DMS 273 (cell line): ENCODE results near the gene TACR1.
"Not testable (repeated sequence)": the region's sequence is repeated elsewhere in the genome, so short reads cannot be mapped to it uniquely, and the experiment has no call there.

Experiments used
- DNase-seq: peaks from one replicate; lab custom pipeline; 2025; ENCODE audit not compliant: unreplicated experiment; lab: John Stamatoyannopoulos, UW

The TACR1 gene

DNA sequence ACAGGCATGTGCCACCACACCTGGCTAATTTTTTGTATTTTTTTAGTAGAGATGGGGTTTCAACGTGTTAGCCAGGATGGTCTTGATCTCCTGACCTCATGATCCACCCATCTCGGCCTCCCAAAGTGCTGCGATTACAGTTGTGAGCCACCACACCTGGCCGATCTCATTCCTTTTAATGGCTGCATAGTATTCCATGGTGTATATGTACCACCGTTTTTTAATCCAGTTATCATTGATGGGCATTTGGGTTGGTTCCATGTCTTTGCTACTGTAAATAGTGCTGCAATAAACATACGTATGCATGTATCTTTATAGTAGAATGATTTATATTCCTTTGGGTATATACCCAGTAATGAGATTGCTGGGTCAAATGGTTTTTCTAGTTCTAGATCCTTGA is 51.4 kb downstream of the TACR1 start:
- DNase-seq, result not testable (repeated sequence)

DNA sequence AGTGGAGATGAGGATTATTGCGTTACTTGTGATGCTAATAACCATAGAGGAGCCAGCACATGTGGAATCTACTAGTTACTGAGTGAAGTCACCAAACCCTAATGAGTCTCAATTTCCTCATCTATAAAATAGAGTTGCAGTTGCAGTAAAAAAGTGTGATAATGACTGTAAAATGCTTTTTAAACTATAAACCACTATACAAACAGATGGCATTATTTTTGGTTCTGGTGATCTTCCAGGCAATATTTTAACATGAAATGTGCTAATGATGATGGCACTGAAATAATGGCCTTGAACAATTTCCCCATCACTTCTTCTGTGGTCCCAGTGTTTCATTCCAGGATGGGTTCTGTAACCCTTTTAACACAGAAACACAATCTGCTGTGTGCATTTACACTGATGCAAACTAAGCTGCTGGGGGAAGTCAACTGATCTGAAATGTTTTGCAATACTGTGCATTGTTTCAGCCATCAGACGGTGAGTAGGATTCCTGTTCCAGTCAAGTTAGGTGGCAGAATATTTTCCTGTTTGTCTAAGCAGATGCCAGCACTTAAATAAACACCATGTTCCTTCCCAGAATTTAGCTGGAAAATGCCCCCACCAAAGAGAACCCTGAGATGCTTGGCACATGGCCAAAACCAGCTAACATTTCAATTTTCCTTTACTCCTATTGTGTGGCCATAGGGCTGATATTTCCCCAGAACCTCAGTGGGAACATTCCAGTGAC is 52.6 kb downstream of the TACR1 start:
- no peak for DNase-seq

DNA sequence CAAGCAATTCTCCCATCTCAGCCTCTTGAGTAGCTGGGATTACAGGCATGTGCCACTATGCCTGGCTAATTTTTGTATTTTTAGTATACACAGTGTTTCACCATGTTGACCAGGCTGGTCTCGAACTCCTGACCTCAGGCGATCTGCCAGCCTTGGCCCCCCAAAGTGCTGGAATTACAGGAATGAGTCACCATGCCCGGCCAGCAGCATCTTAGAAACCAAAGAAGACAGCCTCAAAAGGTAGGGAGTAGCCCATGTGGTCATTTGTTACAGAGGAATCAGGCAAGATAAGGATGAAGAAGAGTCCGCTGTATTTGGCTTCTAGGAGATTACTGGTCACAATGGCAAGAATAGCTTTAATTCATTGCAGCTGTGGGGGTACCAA is 53.1 kb downstream of the TACR1 start:
- DNase-seq, result not testable (repeated sequence)

DNA sequence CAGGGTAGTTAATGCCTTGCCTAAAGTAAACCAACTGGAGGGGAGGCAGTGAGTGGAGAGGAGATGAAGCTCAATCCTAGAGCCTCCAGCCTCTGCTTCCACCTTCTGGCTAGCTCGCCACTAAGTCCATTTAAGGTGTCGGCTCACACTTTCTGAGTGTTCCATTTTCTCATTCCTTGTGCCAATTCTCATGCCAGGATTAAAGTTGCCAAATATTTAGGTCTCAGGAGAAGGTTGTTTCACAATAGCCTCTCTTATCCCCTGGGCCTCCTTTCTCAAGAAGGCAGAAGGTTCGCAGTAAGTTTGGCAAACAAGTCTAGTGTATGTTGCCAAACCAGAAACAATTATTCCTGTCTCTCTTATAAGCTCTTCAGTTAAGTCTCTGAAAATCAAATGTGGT is 57.2 kb downstream of the TACR1 start:
- no peak for DNase-seq

DNA sequence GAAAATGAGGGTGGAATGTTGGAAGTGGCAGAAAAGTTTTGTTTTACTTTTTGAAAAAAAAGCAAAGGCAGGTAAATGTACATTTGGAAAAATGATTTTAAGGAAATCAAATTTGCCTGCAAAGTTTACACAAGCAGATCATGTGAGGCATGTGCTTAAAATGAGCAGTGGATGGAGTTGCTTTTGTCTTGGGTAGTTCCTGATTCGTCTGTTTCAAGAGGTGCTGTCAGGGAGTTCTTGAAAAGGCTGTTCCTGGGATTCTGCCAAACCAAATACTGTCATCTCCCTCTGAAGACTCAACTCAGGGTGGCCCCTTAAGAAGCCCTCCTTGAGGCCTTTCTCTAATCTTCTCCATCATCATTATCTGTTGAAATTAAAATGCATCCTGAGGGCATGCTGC is 59.0 kb downstream of the TACR1 start:
- peak; percentile 12 for DNase-seq

DNA sequence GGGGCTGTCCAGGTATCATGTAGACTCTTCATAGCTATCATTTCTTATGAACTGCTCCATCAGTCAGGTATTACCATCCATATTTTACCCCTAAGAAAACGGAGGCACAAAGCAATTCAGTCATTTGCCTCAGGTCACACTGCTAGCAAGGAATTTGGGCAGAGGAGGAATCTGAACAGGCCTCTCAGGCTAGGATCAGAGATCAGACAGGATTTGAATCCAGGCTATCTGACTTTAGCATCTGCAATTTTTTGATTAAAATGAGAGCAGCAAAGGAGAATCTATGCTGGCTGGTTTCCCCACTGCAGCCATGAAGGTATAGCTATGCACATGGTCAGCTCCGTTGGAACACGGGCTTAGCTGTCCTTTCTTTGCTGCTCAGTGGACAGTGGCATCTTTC is 60.1 kb downstream of the TACR1 start:
- no peak for DNase-seq

DNA sequence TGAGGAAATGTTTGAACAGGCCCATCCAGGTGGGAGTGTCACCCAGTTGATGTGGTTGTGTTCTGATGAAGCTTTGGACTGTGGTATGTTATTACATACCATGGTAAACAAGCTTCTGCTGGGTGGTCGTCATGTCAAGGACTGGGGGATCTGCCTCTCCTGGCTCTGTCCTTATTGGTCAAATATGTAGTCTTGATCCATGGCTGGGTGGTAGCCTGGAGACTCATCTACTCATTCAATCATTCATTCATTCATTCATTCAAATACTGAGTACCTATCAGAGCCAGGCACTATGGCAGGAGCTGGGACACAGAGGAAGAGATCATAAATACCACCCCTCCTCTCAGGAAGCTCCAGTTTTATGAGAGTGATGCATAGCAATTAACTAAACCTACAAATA is 60.8 kb downstream of the TACR1 start:
- no peak for DNase-seq

DNA sequence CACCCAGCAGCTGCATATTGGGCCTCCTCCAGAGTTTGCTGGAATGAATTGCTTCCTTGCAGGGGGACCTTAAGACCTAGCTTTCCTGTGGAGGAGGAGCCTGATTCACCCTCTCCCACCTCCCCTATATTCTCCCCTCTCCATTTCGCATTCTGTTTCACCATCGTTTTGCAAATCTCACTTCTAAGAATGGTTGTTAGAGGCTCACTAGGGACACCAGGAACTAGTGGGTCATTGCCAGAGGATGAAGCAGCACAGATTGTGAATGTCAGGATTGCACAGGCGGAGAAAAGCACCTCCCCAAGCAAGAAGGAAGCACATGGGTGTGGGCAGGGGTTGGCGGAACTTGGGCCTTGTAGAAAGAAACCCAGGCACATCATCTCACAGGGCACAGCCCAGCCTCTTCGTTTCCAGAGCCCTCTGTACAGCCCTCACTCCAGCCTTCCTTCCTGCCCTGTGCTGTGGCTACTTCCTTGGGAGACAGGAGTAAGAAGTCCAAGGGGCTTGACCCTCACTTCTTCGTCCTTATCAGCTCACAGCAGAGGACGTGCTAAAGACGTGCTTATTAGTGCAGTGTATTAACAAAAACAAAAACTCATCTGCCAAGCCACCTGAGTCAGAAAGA is 63.4 kb downstream of the TACR1 start:
- DNase-seq, result no peak

DNA sequence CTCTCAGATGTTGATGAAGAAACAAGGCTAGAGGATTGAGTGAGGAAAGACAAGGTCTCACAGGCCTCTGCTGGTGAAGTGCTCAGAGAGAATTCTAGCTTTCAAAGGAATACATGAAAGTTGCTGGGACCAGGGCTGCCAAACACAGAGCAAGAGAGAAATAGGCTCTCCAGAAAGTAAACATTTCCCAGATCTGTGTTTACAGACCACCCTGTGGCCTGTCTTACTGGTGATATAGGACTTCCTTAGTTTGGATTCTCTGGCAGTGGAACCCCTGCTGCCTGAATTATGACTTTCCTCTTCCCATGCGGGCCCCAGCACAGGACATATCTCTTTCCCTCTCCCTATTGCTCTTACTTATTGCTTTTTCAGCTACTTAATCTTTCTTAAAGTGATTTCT is 64.5 kb downstream of the TACR1 start:
- DNase-seq, result no peak

DNA sequence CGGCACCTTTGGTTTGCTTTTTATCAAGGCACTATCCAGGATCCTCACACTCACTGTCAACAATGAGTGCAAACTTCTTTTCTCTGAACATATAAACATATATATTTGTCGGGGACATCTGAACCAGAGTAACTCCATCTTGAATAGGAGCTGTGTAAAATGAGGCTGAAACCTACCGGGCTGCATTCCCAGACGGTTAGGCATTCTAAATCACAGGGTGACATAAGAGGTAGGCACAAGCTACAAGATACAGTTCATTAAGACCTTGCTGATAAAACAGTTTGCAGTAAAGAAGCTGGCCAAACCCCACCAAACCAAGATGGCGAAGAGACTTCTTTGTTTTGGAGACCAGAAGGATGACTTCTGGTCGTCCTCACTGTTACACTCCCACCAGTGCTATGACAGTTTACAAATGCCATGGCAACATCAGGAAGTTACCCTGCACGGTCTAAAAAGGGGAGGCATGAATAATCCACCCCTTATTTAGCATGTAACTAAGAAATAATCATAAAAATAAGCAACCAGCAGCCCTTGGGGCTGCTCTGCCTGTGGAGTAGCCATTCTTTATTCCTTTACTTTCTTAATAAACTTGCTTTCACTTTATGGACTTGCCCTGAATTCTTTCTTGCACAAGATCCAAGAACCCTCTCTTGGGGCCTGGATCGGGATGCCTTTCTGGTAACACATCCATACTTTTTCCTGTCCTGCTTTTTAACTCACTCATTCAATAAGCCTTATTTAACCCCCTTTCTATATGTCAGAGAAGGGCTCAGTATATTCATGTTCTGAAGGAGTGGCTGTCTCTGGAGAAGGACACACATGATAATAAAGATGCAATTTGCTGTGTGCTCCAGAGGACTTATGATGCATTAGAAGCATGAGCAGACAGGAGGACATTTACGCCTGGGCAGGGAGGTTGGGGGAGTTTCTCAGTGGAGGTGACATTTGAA is 65.4 kb downstream of the TACR1 start:
- no peak for DNase-seq

DNA sequence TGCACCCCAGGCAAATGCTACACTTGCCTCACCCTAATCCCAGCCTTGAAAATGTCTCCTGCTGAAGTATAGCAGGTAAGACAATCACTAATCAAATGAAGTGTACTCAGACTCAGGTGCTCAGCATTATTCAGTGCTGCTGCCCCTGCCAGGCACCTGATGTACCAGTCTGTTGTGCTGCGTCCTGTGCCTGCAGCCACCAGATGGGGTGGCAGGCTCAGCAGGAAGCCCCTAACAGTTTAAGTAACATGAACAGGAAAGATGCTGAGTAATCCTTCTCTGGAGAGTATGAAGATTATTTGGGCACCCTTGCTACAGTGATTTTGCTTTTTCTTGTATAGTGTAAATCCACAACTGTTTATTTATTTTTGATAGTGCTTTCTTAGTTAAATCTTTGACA is 69.1 kb downstream of the TACR1 start:
- peak; percentile 53 for DNase-seq

DNA sequence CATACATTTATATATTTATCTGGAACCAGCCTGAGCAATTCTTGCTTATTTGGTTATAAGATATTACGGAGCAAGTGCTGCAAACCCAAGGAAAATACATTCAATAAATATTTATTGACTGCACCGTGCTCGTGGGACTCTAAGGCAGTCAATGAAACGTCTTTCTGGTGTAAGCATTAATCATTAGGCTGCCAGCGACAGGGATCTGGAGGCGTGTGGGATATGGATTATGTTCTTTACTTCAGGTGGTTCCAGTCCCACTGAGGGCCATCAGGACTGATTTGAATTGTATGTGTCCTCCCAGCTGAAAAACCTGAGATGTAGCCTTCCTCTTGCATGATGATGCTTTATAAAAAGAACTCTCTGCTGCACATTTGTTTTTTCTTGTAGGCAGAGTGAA is 75.4 kb downstream of the TACR1 start:
- DNase-seq, result no peak

DNA sequence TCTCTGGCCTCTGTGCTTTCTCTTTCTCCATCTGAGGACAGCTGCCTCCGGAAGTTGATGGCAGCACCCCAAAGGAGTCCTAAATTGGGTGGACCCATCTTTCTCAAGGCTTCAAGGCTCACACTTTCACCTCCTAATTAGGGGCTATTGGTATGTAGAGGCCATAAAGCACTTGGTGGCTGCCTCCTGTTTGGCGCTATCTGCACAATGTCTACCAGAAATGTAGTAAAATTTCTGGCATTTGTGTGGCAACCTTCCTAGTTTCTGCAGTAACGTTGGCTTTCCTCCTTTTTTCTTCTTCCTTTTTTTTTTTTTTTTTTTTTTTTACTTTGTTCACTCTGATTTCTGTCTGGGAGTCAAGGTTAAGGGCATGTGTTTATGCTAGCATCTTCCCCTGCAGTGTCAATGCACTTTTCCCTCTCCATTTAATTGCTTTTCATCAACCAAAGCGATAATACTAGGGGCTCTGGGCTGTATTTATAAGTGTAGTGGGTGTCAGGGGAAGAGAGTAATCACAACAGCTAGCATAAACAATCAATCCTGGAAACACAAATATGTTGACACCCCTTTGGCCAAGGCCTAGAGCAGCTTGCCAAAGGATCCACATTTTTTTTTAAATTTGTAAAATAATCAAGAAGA is 86.0 kb downstream of the TACR1 start:
- no peak for DNase-seq

DNA sequence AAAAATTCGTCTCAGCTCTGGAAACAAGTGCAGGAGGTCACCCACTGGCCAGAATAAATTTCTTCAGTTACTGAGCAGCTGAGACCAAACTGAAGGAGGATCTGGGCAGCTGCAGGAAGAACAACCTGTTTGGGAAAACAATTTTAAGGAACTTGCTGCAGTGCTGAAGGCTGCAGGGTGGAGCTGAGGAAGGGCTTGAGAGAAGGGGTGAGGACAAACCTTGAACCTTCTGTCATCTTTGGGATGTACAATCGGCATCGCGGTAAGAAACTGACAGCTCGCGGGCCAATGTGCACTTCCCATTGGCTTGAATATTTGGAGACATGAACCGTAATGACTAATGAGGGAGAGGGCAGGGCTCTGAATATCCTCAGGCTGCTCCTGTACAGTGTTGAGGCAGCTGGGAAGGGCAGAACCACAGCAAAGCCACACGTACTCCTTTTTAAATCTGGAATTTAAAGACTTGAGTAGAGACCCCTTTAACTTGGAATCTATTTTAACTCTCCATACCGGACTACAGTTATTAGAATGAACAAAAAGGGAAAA is 90.3 kb downstream of the TACR1 start:
- DNase-seq, result no peak

DNA sequence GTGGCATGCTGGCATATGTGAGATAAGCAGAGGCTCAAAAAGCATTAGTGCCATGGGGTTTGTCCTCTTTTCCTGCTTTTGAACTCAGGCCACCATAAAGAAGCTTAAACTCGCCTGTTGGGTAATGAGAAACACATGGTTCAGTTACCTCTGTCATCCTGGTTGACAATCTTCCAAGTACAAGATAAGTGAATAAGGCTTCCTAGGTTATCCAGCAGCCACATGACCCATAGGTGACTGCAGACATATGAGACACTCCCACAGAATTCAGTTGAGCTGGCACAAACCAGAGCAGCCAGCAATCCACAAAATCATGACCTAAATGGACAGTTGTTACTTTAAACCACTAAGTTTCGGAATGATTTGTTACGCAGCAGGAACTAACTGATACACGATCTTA is 97.3 kb downstream of the TACR1 start:
- DNase-seq, result no peak

DNA sequence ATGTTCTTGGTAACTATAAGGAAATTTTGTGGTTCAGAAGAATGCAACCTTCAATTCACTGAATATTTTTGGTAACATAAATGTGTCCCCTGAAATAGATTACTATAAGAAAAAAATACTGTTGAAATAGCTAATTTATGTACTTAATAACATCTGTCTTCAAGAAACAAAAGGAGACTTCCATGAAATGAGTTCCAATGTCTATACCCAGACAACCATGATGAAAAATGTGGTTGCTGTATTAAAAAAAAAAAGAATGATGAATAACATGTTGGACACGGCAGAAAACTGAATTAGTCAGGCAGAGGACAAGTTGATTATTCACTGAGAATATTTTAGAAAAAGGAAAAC is 98.5 kb downstream of the TACR1 start:
- DNase-seq, result no peak

DNA sequence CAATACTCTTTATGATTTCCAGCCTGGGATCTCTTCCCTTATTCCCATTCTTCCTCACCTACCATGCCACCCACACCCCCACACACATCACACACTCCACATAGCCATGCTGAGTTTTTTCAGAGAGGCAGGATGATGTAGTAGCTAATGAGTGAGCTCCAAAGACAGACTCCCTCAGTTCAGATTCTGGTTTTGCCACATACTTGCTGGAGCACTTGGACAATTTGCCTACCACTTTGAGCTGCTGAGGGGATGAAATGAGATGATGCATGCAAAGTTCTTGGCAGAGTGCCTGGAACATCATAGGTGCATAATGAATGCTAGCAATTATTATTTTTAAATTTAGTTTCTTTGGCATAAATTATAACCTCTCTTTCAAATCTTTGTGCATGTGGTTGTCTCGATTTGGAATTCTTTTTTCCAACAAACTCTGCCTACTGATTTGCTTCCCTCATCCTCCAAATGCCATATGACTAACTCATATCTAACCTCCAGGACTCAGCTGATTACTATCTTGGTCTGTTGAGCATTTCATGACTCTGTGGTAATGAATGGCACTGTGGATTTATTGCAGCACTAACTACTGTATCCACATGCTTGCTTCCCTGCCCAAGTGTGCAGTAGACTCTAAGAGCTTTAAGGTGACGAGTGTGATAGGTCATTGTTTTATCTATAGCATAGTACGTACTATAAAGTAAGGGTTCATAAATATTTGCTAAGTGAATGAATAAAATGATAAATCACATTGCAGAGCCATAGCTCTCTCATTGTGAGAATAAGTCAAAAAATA is 99.1 kb downstream of the TACR1 start:
- peak; percentile 39 for DNase-seq

DNA sequence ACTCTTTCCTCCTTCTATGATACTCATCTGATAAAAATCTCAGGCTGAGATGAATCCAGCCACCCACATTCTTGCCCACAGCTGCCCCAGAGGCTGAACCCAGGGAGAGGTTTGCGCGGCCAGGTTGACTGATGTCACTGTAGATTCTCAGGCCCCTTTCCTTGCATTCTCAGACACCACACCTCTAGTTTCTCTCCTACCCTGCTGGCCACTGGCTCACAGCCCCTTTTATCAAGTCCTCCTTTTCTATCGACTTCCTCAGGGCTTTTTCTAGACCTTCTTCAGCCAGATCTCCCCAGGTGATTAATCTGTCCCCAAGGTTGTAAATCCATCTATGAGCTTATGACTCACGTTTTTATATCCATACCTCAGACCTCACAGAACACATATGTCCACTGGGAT is 99.8 kb downstream of the TACR1 start:
- no peak for DNase-seq

DNA sequence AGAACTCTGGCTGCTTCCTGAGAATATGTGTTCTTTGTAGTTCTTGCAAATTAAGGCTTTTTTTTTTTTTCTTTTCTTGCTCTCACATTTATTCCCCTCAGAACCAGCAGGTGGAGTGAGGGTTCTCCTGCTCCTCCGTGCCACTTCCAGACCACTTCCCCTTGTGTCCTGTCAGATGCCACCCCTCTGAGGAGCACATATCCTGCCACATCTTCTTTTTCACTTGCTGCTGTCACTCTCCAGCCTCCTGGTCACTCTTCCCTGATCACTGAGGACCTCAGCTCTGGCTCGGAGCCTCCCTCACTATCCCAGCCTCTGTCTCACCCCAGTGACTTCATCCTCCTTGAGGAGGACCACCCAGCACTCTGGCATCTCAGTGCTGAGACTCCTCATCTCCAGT is 100.5 kb downstream of the TACR1 start:
- DNase-seq, result peak; percentile 58

DNA sequence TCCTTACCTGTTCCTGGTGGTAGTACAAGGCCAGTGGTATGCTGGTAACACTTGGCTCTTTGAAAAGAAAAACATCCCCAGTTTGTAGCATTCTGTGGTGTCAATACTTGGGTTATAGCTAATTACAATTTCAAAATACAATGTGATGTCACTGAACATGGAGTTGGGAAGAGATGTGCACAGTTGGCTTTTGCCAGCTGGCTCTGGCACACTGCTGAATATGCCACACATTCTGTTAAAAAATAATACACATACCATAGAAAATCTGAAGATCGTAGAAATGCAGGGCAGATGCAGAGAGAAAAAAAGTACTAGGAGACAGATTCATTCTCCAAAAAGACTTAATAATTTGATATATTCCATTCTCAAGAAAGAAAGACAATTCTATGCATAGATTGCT is 101.5 kb downstream of the TACR1 start:
- DNase-seq, result no peak
